Stimulated activated CD4-positive, alpha-beta T cell treated with anti-CD3 and anti-CD28 coated beads, Interleukin-12 subunit alpha, Interleukin-12 subunit beta, amount 100 ng/mL, for 48 hours (primary cell): ENCODE data around the gene DCST1.

ENCODE experiments used
- DNase-seq, 3 donors: peaks; one replicate each; pipeline ENCODE4 v3.0.0-alpha.2; 2020; ENCODE audit warnings: low read depth in 2 of 3, low spot score in 1 of 3

DCST1 gene

GRCh38 chr1:155051342-155051776 is 17.7 kb downstream of the DCST1 start:
- no peak for DNase-seq

GRCh38 chr1:155051777-155052398 is 18.3 kb downstream of the DCST1 start:
- DNase-seq = no peak

GRCh38 chr1:155052439-155053395 is 19.1 kb downstream of the DCST1 start:
- no peak for DNase-seq

- DNase-seq = no peak
Observed at GRCh38 chr1:155053531-155054105, 20.0 kb downstream of the DCST1 start.

GRCh38 chr1:155057104-155057503 is 23.5 kb downstream of the DCST1 start:
- no peak for DNase-seq

- DNase-seq = no peak
Observed at GRCh38 chr1:155057788-155058211, 24.2 kb downstream of the DCST1 start.

- no peak for DNase-seq
Observed at GRCh38 chr1:155060736-155061135, 27.1 kb downstream of the DCST1 start.

GRCh38 chr1:155061381-155062150 is 27.9 kb downstream of the DCST1 start:
- DNase-seq = peak; percentile 91 to 99 (median 92)

GRCh38 chr1:155062151-155062686 is 28.6 kb downstream of the DCST1 start:
- no peak for DNase-seq

GRCh38 chr1:155062702-155063411 is 29.2 kb downstream of the DCST1 start:
- peak; percentile 65 to 91 (median 77) for DNase-seq

- DNase-seq = peak; percentile 65 to 80 (median 78)
Observed at GRCh38 chr1:155063550-155064110, 30.0 kb downstream of the DCST1 start, which contains the start of gene EFNA4. Gene EFNA4 (plus strand): TSS chr1:155063740. CDS start chr1:155063824, 84 bp downstream.

- DNase-seq = no peak
Observed at GRCh38 chr1:155064111-155064831, 30.6 kb downstream of the DCST1 start.

- DNase-seq = no peak
Observed at GRCh38 chr1:155064832-155065429, 31.3 kb downstream of the DCST1 start.

GRCh38 chr1:155066777-155067176 is 33.2 kb downstream of the DCST1 start:
- DNase-seq = no peak

GRCh38 chr1:155068599-155068998 is 35.0 kb downstream of the DCST1 start:
- DNase-seq = no peak

- no peak for DNase-seq
Observed at GRCh38 chr1:155069551-155070157, 36.0 kb downstream of the DCST1 start.

GRCh38 chr1:155070158-155070621 is 36.6 kb downstream of the DCST1 start:
- no peak for DNase-seq
